Hematopoietic multipotent progenitor cell treated with erythropoietin and hydrocortisone succinate and interleukin-3 and kit ligand, for 8 days (in vitro differentiated cells): ENCODE measurements around the gene ABCB6.
A peak's percentile ranks its signal among the peaks of the same experiment; 100 is the strongest.
"Not testable (repeated sequence)": the region's sequence is repeated elsewhere in the genome, so short reads cannot be mapped to it uniquely, and the experiment has no call there.

Experiments
- DNase-seq: peaks from one replicate; pipeline ENCODE4 v3.0.0-alpha.2; 2015

ABCB6 gene

GRCh38 chr2:219218732-219219701, at the start of gene ABCB6:
Gene ABCB6, minus strand, starts transcription at chr2:219218958. Its CDS starts 285 bp downstream, at chr2:219218673.
- peak; percentile 97 for DNase-seq

GRCh38 chr2:219268294-219268693, 49.5 kb upstream of the ABCB6 start:
- no peak for DNase-seq

GRCh38 chr2:219266886-219267285, 48.1 kb upstream of the ABCB6 start:
- DNase-seq = peak; percentile 53

DNA sequence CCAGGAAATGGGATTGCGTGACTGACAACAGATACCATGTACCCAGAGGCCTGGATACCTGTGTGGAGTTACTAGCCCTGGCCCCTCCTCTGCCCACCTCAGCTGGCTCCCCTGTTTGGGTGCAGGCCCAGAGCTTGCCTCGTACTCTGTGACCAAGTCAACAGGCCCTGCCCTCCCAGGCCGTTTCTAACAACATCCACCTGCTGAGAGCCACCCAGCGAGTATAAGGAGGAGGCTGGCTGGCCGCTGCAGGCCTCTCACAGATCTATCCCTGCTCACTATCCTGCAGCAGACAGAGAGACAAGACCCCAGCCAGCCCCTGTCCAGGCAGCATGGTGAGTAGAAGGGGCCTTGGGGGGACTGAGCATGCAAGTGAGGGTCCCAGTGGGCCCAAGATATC, 47.5 kb upstream of the ABCB6 start:
- DNase-seq = no peak

DNA sequence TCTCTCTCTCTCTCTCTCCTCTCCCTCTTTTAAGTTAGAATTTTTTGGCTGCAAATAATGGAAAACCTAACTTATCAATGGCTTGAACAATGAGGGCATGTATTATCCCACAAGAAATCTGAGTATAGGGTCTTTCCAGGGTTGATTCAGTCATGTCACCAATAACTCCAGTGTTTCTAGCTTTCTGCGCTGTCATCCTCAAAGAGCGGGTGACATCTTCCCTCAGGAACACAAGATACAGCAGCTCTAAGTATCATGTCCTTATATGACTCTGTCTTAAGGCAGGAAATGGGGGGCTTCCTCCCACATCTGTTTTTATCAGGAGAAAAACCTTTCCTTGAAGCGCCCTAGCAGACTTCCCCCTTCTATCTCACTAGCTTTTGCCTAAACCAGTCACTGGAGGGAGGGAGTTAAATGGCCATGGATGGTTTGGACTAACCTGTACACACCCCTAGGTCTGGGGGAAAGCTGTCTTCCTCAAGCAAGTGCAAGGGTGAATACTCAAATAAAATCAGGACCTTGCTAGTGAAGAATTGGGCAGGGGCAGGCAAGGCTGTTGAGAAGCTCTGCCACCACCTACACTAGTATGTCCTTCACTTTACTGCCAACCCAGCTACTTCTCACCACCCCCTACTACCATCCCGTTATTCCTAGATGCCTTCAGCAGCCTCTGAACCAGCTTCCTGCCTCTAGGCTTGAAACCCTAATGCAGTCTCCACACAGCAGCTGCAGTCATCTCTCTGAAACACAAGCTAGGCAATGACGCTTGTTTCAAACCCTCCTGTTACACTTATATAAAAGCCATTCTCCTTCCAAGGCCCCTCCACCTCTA, 42.5 kb upstream of the ABCB6 start:
- DNase-seq = no peak

- not testable (repeated sequence) for DNase-seq
Observed at GRCh38 chr2:219258942-219259341, 40.2 kb upstream of the ABCB6 start.

- DNase-seq = peak; percentile 10
Observed at GRCh38 chr2:219254590-219255201, 35.9 kb upstream of the ABCB6 start.

DNA sequence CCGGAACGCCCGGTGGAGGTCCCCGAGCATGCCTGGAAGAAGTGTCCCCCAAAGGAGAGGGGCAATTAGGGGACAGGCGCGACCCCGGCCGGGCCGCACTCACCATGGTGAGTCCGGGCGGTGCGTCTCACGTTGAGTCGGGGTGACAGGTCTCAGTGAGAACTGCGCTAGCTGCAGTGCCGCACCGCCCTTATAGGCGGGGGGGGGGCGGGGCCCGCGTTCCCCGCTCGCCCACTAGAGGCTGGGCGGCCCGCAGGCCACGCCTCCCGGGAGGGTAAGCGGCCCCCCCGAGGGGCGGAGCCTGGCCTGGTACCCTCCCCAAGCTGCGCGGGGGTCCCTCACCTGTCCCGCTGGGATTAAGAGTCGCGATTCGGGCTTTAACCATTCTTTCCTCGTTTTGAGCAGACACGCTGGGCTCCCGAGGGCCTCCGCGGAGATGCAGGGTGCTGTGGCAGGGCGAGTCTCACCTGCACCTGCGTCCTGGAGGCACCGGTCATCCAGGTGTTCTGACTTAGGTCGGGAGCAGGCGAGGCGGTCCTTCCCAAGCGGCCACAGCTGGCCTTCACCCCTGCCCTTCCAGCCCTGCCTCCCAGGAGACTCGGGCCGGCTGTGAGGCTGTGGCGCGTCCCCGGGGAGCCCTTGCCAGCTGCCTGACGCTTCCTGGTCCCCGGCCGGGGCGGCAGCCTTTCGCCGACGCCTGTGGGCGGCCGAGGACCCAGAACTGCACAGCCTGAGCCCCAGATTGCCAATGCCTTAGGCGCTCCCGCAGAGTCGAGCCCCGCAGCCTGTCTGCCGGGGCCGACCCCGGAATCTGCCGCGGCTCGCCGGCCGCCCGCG, 35.2 kb upstream of the ABCB6 start, which contains the start of gene TUBA4A:
Gene TUBA4A (minus strand): TSS at position 166 of the 837 bp plus-strand sequence. CDS start 60 bp downstream, at position 106.
- DNase-seq = peak; percentile 83

GRCh38 chr2:219252900-219253752, 34.4 kb upstream of the ABCB6 start, which contains the start of gene TUBA4B:
Gene TUBA4B, plus strand, starts transcription at chr2:219253243. Its CDS starts 165 bp downstream, at chr2:219253408.
- peak; percentile 34 for DNase-seq

DNA sequence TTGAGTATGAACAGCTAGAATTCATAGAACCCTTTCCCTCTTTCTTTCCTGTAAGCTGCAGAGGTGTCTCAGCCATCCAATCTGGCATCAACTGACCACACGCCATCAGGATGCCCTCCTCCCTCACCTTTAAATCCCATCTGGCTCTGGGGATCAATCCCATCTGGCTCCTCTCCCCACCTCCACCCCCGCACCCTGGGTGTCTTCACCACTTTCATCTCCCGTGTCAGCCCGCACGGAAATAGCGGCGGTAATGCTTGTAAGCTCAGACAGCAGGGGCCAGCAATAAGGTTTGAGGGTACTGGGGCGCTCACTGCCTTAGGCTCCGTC, 33.8 kb upstream of the ABCB6 start:
- no peak for DNase-seq

- no peak for DNase-seq
Observed at GRCh38 chr2:219252084-219252483, 33.3 kb upstream of the ABCB6 start.

DNA sequence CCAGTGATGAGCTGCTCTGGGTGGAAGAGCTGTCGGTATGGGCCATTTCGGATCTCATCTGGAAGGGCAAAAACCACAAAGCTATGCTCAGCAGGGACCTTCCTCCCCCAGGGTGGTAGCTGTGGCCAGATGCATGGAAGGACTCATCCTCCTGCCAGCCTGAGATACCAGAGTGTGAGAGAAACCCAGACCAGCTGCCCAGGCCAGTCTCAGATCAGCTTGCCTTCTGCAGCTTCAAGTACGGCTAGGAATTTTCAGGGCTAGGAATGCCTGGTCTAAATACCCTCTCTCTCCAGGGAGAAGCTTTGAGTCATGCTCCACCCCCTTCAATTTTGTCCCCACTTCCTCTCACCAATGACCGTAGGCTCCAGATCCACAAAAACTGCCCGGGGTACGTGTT, 32.9 kb upstream of the ABCB6 start:
- no peak for DNase-seq

GRCh38 chr2:219250049-219250781, 31.5 kb upstream of the ABCB6 start:
- DNase-seq = no peak

DNA sequence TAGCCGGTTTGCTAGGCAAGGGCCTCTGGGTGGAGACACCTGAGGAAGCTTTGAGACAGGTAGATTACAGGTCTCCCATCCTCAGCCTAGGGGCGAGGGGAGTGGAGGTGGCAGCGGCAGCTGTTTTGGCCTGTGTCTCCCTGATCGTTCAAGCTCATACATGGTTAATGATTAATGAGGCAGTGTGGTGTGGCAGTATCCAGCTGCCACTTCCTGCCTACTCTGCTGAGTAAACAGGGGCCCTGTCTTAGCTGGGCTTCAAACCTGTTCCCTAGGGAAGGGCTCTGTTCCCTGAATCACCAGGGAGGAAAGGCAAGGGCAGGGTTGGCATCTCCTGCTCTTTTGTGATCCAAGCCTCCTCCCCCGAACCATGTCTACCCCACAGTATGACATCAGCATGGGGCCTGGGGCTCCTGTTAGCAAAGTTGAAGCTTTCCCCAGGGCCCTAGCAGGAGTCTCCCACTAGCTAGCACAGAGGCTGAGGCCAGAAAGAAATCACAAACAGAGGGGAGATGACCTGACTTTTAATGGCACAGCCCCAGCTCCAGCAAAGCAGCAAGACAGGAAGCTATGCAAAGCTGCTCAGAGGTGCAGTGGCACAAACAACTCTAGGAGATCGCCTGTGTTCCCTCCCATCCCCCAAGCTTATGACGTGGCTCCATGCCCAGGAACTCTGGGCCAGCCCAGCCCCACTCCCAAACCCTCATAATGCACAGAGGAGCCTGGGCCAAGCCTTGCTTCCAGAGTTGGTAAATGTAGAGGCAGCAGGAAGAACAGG, 30.6 kb upstream of the ABCB6 start:
- peak; percentile 76 for DNase-seq

DNA sequence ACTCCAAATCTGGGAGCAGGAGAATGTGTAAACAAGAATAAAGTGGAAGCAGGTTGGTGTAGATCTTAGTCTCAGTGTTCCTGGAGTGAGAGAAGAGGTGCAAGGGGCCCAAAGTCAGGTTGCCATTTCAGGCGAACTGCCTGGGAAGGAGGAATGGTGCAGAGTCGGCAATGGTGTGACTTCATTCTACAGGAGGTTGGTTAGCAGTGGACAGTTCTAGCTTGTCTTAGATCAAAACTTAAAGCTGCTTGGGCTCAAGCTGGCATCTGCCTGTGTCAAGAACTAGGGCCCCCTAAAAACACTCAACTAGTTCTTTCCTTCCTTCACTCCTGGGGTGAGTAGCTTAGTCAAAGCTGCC, 30.1 kb upstream of the ABCB6 start:
- no peak for DNase-seq

- DNase-seq = no peak
Observed at GRCh38 chr2:219247678-219248642, 29.2 kb upstream of the ABCB6 start.

DNA sequence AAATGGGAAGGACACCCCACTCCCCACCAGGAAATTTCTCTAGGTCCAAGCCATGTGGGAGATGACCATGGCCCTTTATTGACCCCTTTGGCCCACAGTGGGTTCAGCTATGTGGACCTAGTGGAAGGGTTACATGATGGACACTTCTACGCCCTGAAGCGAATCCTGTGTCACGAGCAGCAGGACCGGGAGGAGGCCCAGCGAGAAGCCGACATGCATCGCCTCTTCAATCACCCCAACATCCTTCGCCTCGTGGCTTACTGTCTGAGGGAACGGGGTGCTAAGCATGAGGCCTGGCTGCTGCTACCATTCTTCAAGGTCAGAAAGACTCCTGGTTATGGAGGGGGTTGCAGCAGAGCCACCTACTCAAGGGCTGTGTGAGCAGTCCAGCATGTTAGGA, 27.8 kb upstream of the ABCB6 start:
- DNase-seq = no peak

- peak; percentile 18 for DNase-seq
Observed at GRCh38 chr2:219245899-219246230, 27.1 kb upstream of the ABCB6 start.
